SW480 (cell line): Measurements from ENCODE around the gene SFXN3.

Experiments used
- DNase-seq: peaks from one replicate; pipeline ENCODE4 v3.0.0-alpha.2; 2016; ENCODE audit warnings: low spot score

SFXN3 gene

DNA sequence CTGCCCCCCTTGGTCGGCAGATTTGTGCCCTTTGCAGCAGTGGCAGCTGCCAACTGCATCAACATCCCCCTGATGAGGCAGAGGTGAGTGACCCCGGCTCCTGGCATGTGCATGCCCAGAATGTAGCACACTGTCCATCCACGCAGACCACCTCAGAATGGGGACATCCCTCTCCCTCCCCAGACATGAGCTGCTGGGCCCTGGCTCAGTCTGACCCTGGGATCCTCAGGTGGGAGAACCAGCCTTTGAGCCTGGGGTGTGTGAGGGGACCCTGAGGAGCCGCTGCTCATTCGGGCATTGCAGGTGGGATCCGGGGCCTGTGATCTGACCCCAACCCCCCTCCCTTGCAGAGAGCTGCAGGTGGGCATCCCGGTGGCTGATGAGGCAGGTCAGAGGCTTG, 5.7 kb downstream of the SFXN3 start:
- no peak for DNase-seq

DNA sequence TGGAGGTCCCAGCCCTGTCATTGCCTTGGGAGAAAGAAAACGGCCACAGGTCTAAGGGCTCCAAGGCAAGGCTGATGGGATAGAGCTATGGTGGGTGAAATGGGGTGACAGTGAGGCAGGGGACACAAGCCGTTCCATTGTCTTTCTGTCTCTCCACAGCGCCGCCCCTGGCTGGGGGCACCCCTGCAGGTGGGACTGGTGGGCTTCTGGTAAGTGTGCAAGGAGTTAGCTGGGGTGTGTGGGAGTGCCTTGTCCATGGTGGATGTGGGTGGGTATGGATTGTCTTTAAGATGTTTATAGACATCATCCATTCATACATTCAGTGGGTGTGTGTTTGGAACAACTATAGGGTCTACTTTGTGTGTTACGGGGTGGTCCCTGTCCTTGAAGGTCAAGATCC, 7.5 kb downstream of the SFXN3 start:
- DNase-seq = no peak

DNA sequence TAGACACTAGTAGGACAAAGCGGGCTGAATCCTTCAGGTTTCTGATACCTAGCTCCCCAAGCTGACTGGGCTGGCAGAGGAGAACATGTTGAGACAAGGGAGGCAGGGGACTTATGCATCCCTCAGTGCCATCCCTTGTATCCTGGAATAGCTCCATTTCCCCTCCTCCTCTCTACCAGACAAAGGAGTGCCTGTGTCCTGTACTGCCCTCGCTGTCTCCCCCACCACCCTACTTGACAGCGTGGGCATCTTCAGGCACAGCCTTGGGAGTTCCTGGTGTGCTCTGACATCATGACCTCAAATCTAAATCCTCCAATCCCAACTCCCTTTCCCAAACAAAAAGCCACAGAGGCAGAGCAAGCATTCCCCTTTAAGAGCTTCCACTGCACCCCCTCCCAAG, 9.0 kb downstream of the SFXN3 start:
- no peak for DNase-seq

DNA sequence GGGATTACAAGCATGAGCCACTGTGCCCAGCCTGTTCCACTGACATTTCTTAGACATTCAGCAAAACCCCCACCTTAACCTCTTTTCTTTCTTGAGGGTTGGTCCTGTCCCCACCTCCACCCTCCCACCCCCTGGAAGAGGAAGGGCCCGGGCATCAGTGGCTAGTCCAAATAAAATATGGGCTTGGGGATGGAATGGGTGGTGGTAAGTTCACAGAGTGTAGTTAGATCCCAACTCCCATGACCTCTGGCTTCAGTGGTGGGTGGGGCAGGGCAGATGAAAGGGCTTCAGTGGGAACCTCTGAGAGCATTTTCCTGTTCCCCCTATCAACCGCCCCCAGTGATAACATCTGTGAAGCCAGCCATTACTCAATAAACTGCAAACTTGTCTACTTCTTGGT, 9.8 kb downstream of the SFXN3 start:
- no peak for DNase-seq

DNA sequence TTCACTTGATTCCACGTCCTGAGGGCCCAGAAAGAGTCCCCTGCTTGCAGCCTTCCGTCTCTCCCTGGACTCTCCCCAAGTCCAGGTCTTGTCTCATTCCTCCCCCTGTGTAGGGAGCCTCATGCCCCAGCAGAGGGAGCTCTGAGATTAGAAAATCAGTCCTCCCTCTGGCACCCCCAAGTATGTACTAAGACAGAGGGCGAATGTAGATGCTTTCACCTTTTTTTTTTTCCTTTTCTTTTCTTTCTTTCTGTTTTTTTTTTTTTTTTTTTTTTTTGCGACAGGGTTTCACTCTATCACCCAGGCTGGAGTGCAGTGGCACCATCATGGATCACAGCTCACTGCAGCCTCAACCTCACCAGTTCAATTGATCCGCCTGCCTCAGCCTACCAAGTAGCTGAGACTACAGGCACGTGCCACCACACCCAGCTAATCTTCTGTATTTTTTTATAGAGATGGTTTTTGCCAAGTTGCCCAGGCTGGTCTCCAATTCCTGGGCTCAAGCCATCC, 10.3 kb downstream of the SFXN3 start:
- DNase-seq = peak; percentile 83

DNA sequence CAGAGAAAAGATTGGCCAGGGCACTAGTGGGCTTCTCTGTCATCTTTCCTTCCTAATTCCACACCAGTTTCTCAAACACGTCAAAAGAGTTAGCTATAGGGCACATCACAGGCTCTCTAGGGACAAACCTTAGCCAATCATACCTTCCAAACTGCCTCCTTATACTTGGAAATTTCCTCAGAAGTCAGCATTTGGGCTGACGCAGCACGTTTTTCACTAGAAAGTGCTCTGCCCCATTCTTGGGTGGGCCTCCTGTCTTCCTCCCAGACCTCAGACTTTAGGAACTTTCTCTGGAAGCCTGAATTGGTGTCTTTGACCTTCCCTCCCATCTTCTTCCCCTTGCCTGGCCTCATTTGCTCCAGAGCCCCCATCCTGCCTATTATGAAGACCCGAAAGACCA, 11.1 kb downstream of the SFXN3 start:
- no peak for DNase-seq

DNA sequence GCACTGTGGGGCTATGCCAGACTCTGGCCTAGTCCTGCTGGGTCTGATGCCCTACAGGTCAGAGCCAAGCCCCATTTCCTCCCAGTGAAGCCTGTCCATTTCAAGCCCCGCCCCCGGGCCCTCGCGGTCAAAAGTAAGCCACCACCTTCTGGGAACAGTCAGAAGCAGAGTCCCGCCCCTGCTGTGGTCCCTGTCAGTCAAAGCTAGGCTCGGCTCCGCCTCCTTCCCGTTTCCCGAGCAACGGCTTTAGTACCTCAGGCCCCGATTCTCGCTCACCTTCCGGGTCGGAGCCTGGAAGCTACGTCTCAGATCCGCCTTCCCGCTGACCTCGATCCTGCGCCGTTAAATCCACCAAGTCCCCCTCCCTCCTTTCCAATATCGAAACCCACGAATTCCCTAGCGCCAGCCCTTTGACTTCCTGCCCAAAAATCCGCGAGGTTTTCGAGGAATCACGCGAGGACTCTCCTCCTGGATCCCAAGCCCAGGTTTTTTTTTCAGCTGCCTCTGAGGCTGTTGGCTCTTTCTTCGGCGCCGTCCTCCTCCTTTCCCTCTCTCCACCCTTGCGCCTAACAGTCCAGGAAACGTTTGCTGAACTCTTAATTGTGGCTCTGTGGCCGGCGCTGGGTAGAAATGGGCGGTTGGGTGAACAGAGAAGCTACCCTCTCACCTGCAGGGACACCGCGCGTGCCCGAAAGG, 11.8 kb downstream of the SFXN3 start:
- DNase-seq = peak; percentile 96

DNA sequence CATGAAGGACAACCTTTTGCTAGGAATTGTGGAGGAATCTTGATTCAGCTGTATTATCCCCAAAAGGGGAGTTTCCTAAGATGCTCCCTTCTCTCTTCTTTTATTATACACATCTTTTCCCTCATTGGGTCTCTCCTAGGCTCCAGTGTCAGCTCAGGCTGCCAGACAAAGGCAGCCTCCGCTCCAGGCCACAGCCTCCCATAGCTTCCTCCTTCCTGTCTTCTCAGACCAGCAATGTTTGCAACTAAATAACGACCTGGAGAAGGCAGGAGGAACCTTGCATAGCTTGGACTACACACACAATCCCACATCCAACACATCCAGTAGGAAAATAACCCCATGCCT, 12.3 kb downstream of the SFXN3 start:
- no peak for DNase-seq

DNA sequence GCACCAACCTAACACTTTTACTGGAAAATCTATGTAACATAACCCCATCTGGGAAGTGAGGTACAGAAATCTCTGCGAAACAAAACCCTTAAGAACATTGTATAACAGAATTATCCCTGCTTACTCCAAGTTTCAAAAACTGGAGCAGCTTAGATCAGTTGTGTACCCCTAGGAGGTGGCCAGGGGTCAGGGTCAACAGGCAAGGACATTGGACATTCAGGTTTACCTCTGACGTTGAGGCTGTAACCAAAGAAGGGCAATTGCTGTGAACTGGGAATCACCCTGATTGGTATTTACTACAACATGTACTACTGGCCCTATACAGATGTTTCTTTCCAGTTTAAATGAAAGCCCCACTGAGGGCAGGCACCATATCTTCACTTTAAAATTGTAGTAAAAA, 13.1 kb downstream of the SFXN3 start:
- no peak for DNase-seq

DNA sequence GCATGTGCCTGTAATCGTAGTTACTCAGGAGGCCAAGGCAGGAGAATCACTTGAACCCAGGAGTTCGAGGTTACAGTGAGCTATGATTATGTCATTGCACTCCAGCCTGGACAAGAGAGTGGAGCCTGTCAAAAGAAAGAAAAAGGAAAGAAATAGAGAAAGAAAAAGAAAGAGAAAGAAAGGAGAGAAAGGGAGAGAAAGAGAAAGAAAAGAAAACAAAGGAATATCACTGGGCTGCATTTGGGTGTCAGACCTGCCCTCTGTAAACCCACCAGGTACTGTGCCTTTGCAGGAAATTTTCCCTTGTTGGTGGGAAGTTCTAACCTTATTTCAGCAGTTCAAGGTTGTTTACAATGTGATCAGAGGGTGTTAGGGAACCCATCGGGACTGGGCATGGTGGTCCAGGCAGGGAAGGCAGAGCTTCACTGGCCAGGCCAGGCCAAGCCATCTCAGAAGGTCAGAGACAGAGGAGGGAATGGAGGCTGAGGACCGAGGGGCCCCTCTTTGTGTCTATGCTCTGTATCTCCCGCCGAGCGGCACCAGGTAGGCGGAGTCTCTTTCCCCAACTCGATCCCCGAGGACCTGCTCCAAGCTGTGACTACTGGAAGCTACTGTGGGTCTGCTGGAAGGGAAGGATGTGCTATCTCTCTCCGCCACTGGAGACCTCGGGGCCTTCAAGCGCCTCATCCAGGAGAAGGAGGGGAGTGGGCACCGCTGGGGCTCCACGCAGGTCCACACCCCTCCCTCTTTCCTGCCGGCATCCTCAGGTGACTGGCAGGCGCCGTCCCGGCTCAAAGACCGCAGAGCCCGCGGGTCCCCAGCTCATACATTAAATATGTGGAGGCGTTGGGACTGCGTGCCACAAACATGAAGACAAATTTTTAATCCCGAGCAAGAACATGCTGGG, 15.6 kb downstream of the SFXN3 start:
- no peak for DNase-seq

DNA sequence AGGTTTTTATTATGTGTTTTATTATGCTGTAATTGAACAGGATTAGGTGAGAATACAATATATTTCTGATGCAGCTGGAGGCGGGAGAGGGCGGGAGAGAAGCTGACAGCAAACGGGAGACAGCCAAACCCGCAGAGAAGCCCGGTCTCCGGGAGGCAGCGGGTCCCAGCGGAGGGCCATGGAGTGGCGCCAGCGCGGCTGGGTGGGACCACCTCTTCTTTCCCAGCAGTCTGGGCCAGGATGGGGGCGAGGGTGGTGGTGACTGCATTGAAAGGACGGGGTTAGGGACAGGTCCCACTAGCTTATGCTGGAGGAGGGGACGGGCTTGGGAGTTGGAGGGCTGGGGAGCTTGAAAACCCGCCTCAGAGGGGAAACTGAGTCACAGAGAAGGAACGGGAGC, 16.2 kb downstream of the SFXN3 start:
- DNase-seq = no peak

DNA sequence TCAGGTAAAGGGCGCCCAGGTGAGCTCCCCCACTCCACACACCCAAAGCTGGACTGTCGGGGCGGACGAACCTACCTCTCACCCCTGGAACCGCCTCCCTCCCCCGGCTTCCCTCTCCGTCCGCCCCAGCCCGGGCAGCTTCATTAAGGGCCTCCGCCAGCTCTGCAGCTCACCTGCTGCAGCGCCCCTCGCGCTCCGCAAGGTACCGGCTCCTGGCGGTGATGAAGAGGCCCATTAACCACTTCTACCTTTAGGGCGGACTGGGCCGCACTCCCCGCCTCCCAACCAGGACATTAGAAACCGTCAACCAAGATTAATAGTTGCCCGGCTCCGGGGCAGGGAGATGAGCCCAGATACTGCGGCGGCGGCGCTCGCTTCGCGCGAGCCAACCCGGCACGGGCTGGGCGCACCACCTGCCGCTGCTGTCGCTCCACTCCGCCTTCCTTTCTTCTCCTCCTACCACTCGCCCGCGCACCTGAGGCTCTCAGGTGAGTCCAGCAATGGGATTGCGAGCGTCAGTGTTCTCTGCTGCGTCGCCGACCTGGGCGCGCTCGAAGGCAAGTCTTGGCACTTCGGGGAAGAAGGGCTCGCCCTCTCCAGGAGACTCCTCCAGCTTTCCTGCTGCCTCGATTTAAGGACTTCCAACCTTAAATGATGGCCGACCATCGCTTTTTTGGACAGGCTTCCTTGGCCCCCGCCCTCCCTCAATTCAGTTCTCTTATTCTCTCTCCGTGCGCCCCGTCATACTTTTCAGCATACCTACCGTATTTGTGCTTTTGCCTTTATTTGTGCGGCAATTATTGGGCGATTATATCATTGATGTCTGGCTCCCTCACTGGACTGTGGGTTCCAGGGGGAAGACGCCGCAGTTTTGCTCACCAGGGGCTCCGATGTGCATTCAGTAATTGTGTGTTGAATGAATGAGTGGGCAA, 17.2 kb downstream of the SFXN3 start:
- peak; percentile 51 for DNase-seq

DNA sequence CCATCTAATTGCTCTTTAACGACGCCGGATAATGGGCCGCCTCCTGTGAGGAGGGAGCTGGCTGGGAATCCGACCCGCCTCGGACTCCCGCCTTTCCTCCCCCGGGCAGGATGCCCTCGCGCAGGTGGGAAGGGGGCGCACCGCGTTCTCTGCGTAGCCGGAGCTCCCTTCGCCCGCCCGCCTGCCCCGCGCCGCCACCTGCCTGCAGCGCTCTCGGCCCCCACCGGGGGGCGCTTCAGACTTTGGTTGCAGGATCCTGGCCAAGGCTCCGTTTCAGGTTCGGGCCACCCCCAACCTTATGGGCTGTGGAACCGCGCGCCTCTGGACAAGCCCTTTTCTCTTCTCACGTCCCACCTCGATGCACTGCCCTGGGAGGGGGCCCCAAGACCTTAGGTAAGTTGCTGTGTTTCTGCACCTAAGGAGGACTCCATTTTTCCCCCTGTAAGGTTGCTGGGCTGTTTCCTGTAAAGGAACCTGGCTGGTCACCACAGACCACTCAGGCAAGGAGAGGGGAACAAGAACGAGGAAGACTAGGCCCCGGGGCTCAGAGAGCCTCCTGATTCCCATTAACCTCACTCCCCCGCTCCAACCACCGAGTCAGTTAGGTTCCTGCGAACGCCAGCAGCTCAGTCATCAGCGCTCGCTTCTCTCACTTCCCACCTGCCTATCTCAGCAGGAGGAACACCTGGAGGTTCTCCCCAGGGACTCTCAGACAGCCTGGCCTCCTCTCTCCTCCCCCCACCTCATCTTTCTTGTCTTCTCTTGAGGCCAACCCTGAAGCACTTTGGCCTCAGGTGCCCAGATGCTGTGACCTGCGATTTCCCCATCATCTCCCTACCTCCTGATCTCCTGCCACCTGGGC, 19.4 kb downstream of the SFXN3 start:
- no peak for DNase-seq

DNA sequence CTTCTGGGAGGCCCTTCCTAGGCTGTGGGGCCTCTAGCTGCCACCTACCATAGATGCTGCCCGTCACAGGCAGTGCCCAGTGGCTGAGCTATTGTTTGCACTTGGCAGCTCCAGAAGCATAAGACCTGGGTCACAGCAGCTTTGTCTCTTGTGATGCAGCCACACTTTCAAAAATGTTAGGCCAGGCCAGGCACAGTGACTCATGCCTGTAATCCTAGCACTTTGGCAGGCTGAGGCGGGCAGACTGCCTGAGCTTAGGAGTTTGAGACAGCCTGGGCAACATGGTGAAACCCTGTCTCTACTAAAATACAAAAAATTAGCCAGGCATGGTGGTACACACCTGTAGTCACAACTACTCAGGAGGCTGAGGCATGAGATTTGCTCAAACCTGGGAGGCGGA, 21.3 kb downstream of the SFXN3 start:
- DNase-seq = no peak

DNA sequence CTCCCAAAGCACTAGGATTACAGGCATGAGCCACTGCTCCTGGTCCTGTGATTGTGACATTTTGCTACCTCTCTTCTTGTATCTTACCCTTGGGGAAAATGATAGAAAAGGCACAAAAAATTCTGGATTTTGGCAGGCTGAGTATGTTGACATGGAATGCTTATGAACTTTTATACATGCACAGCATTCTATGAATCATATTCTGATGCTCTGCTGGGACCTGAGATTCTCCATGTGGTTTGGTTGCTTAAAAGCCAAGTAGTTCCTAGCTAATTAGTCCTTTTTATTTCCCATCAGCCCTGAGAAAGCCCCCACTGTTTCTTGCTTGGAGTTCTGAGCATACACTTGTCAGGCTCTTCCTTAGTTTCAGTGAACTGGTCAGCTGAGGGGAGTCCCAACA, 22.5 kb downstream of the SFXN3 start:
- no peak for DNase-seq

DNA sequence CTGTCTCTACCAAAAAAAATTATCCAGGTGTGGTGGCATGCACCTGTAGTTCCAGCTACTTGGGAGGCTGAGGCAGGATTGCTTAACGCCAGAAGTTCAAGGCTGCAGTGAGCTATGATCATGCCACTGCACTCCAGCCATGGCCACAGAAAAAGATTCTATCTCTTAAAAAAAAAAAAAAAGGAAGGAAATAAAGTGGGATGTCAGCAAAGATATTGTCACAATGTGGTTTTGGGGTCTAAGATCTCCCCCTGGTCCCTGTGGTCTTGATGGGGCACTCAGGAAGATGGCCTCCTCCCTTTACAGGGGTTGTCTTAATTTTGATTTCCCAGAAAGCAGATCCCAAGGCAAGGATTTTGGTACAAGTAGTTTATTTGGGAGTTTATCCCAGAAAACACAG, 23.3 kb downstream of the SFXN3 start:
- no peak for DNase-seq

DNA sequence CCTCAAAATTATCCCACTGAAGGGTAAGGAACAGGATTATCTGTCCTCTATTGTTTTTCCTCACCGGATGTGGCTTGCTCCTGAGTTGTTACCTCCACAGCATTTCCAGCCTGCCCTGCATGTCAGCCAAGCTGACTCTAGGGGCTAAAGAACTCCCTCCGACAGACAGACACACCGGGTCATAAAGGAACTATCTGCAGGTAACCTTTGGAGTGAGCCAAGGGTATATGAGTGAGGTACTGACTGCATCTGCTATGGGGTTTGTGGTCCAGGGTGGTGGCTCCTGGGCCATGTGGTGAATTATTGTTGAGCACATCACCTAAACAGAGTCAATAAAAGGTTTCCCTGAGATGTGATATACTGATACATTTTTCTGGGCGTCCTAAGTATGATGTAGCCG, 23.8 kb downstream of the SFXN3 start:
- DNase-seq = no peak

DNA sequence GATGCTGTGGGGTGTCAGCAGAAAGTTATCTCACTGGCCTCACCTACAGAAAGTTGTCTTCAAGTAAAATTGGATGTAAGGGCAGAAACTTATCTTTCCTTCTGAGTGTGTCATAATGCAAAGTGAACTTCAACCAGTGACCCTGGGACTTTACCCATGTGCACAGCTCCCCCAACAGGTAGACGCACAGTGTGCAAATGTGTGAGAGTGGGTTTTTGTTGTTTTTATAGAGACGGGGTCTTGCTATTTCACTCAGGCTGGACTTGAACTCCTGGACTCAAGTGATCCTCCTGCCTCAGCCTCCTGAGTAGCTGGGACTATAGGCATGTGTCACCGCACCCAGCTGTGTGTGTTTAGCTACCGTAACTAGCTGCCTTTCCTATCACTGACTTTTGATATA, 24.4 kb downstream of the SFXN3 start:
- DNase-seq = no peak

DNA sequence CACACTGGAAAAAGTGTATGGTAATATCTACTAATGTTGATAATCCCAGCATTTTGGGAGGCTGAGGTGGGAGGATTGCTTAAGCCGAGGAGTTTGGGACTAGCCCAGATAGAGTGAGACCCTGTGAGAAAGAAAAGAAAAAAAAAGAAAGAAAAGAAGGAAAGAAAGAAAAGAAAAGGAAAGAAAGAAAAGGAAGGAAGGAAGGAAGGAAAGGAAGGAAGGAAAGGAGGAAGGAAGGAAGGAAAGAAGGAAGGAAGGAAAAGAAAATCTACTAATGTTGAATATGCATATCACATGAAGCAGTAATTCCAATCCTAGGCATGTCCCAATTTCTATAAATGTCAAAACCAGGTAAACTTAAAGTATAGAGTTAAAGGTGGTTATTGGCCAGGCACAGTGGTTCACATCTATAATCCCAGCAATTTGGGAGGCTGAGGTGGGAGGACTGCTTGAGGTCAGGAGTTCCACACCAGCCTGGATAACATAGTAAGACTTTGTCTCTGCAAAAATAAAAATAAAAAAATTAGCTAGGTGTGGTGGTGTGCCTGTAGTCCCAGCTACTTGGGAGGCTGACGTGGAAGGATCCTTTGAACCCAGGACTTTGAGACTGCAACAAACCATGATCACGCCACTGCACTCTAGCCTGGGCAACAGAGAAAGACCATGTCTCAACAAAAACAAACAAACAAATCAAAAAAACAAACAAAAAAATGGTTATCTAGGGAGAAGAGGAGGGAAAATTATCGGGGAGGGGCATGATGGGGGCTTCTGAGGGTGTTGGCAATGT, 25.5 kb downstream of the SFXN3 start:
- DNase-seq = no peak
